OCI-LY3 (cell line): ENCODE measurements around the gene NHEJ1.

Experiments
- H2AFZ ChIP-seq: fragments of 200-600, 300-600 bp; shearing (Covaris generic); 2 replicates; pipeline ENCODE4 v1.6.0; 2014; ENCODE audit warnings: antibody characterized with exemption, low read depth, low read length
- H3K27ac ChIP-seq: fragments of 200-600, 300-600 bp; sonication (generic); 2 replicates; pipeline ENCODE4 v1.5.1; 2014; ENCODE audit warnings: mild to moderate bottlenecking, low read length, moderate library complexity, mixed read lengths
- H3K27me3 ChIP-seq: fragments of 200-600, 300-600 bp; sonication (generic); 2 replicates; pipeline ENCODE4 v1.6.1; 2014; ENCODE audit warnings: low read depth, low read length, mixed read lengths
- H3K36me3 ChIP-seq: fragments of 200-600, 300-600 bp; sonication (generic); replicated peaks from 2 replicates; pipeline ENCODE3; 2014; ENCODE audit warnings: low read depth, low read length, mixed read lengths
- H3K4me1 ChIP-seq: fragments of 300-600, 200-600 bp; sonication (generic); 2 replicates; pipeline ENCODE4 v1.6.1; 2014; ENCODE audit warnings: low read length, mixed read lengths
- H3K4me2 ChIP-seq: fragments of 200-600, 300-600 bp; sonication (generic); 2 replicates; pipeline ENCODE4 v1.6.1; 2014; ENCODE audit warnings: low read length, mixed read lengths
- H3K4me3 ChIP-seq: fragments of 300-600, 200-600 bp; sonication (generic); 2 replicates; pipeline ENCODE4 v1.5.1; 2014; ENCODE audit warnings: antibody characterized with exemption, mild to moderate bottlenecking, low read length, moderate library complexity
- H3K79me2 ChIP-seq: fragments of 300-600, 200-600 bp; shearing (Covaris generic); 2 replicates; pipeline ENCODE4 v1.6.1; 2014; ENCODE audit warnings: mild to moderate bottlenecking, low read length, mixed read lengths
- H3K9ac ChIP-seq: fragments of 300-600, 200-600 bp; shearing (Covaris generic); 2 replicates; pipeline ENCODE4 v1.6.0; 2014; ENCODE audit warnings: mild to moderate bottlenecking, low read length, moderate library complexity
- H3K9me3 ChIP-seq: fragments of 200-600, 300-600 bp; shearing (Covaris generic); 2 replicates; pipeline ENCODE4 v1.6.1; 2014; ENCODE audit warnings: low read length, mixed read lengths; ENCODE audit not compliant: insufficient read depth
- H4K20me1 ChIP-seq: fragments of 200-600, 300-600 bp; sonication (generic); 2 replicates; pipeline ENCODE4 v1.6.1; 2016; ENCODE audit warnings: low read length, mixed read lengths; ENCODE audit not compliant: insufficient read depth
- EZH2phosphoT487 ChIP-seq: fragments of 200-600 bp; shearing (Covaris generic); IDR thresholded peaks from 2 replicates; pipeline ENCODE4 v1.6.1; 2018; ENCODE audit warnings: antibody characterized with exemption, mixed run types, low read depth
- TF ChIP-seq, protein P1 (sequence below): fragments of 200-600, 300-600 bp; sonication (generic); IDR thresholded peaks from 2 replicates; pipeline ENCODE4 v1.5.1; 2014; ENCODE audit warnings: antibody characterized with exemption, low read length, low read depth

NHEJ1 gene

DNA sequence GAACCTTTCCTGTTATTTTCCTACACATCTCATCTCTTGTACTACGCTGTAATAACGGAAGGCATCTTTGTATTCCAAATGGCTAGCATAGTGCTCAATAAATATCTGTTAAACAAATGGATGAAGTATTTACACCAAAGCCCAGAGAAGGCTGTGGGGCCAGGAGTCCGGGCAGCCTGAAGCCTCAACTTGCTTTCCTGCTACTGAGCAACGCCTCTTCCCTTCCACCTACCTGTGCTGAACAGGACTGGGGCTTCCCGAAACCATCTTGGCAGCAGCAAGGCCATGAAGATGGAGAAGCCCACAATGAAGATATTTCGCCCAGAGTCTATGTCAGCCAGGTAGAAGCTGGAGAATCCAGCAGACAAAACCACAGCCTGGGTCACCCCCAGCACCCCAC lies 2.5 kb upstream of the NHEJ1 start:
- TF ChIP-seq, protein P1, sequence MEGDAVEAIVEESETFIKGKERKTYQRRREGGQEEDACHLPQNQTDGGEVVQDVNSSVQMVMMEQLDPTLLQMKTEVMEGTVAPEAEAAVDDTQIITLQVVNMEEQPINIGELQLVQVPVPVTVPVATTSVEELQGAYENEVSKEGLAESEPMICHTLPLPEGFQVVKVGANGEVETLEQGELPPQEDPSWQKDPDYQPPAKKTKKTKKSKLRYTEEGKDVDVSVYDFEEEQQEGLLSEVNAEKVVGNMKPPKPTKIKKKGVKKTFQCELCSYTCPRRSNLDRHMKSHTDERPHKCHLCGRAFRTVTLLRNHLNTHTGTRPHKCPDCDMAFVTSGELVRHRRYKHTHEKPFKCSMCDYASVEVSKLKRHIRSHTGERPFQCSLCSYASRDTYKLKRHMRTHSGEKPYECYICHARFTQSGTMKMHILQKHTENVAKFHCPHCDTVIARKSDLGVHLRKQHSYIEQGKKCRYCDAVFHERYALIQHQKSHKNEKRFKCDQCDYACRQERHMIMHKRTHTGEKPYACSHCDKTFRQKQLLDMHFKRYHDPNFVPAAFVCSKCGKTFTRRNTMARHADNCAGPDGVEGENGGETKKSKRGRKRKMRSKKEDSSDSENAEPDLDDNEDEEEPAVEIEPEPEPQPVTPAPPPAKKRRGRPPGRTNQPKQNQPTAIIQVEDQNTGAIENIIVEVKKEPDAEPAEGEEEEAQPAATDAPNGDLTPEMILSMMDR = no peak
- TF ChIP-seq EZH2phosphoT487 = no peak
- no peaks in the 10 kb centered on the region for H3K27me3 ChIP-seq
- H2AFZ ChIP-seq = no peak overlapping the region

GRCh38 chr2:219161097-219161496 lies 482 bp upstream of the NHEJ1 start:
- Histone ChIP-seq H4K20me1 (no peaks in the 10 kb centered on the region), H3K27ac (no peak overlapping the region), H3K36me3 (no peaks in the 10 kb centered on the region), H3K27me3 (no peaks in the 10 kb centered on the region), H3K4me3 (peak overlapping the region; percentile 84), H3K9me3 (no peaks in the 10 kb centered on the region), H3K4me2 (peak overlapping the region; percentile 53), H3K4me1 (peaks cover 4% of the 10 kb centered on the region; the same call in 1 of the 2 replicates), H3K79me2 (no peaks in the 10 kb centered on the region), H2AFZ (no peak overlapping the region), H3K9ac (peak overlapping the region; percentile 73)
- no peak for TF ChIP-seq EZH2phosphoT487
- TF ChIP-seq, protein P1 = no peak

More for the DNA sequence above, 2.5 kb upstream of the NHEJ1 start:
- Histone ChIP-seq H3K4me1 (peaks cover 4% of the 10 kb centered on the region; the same call in 1 of the 2 replicates), H3K79me2 (no peaks in the 10 kb centered on the region), H3K4me3 (no peak overlapping the region), H3K4me2 (no peak overlapping the region), H3K36me3 (no peaks in the 10 kb centered on the region), H3K27ac (no peak overlapping the region), H3K9ac (no peak overlapping the region), H3K9me3 (no peaks in the 10 kb centered on the region), H4K20me1 (no peaks in the 10 kb centered on the region)

DNA sequence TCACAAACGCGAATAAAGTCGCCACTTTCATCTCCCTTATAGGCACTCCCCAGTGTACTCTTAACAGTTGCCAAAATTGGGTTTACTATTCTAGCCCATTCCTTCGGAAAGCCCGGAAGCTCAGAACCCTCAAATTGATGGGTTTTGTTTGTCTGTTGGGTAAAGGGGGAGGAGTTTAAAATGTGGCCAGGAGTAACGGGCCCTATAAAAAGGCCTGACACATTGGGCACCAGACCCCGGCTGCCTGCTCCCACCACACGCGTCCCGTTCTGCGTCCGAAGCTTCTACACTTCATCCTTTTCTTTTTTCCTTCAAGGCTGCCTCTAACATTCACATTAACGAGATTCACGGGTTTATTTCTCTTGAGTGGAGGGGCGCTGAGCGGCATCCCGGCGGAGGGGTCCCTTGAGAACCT lies 837 bp downstream of the NHEJ1 start:
- Histone ChIP-seq H4K20me1 (no peaks in the 10 kb centered on the region), H3K4me2 (peak overlapping the region; percentile 87), H2AFZ (peak overlapping the region; percentile 88; the same call in 1 of the 2 replicates), H3K36me3 (no peaks in the 10 kb centered on the region), H3K79me2 (no peaks in the 10 kb centered on the region), H3K27me3 (no peaks in the 10 kb centered on the region), H3K9me3 (no peaks in the 10 kb centered on the region), H3K9ac (peak overlapping the region; percentile 60), H3K4me3 (peak overlapping the region; percentile 84), H3K4me1 (peaks cover 4% of the 10 kb centered on the region; the same call in 1 of the 2 replicates), H3K27ac (no peak overlapping the region)
- TF ChIP-seq, protein P1 = no peak
- TF ChIP-seq EZH2phosphoT487 = no peak

DNA sequence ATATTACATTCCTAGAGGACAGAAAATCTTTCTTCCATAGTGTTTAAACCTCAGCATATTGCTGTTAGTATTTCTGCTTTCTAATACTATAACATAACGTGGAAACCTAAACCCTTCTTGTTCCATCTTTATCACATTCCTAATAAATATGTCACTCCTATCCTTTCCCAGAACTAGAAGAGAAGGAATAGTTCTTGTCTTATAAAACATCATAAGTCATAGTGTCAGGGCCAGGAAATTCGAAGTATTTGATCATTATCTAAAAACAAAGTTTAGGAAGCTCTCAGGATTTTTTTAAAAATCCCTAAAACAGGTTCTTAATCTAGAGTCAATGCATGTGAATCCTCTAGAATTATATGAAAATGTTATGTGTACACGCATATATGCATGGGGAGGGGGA lies 2.0 kb downstream of the NHEJ1 start:
- Histone ChIP-seq H3K9ac (no peak overlapping the region), H3K4me1 (peaks cover 4% of the 10 kb centered on the region; the same call in 1 of the 2 replicates), H3K36me3 (no peaks in the 10 kb centered on the region), H2AFZ (no peak overlapping the region), H3K4me3 (no peak overlapping the region), H3K27ac (no peak overlapping the region), H3K79me2 (no peaks in the 10 kb centered on the region), H3K4me2 (no peak overlapping the region), H3K9me3 (no peaks in the 10 kb centered on the region), H3K27me3 (no peaks in the 10 kb centered on the region), H4K20me1 (no peaks in the 10 kb centered on the region)
- TF ChIP-seq, protein P1 = no peak
- TF ChIP-seq EZH2phosphoT487 = no peak
